HG03575 (cell line): ENCODE data around the gene SLFNL1.
A peak's percentile ranks its signal among the peaks of the same experiment; 100 is the strongest.

ENCODE experiments used
- ATAC-seq: cut with Tn5 transposase; IDR thresholded peaks from one replicate; pipeline ENCODE4 v1.9.1; 2021; ENCODE audit not compliant: unreplicated experiment, insufficient number of reproducible peaks, low FRiP score; ENCODE audit errors: extremely low read depth

Gene SLFNL1

GRCh38 chr1:40998668-40999067, 22.9 kb downstream of the SLFNL1 start:
- ATAC-seq = no peak

- ATAC-seq = no peak
Observed at GRCh38 chr1:40997096-40997495, 24.4 kb downstream of the SLFNL1 start.

- ATAC-seq = no peak
Observed at GRCh38 chr1:40989066-40989465, 32.5 kb downstream of the SLFNL1 start.

GRCh38 chr1:40988280-40988679, 33.2 kb downstream of the SLFNL1 start:
- ATAC-seq = no peak

- ATAC-seq = no peak
Observed at GRCh38 chr1:40987439-40988276, 33.9 kb downstream of the SLFNL1 start.

- no peak for ATAC-seq
Observed at GRCh38 chr1:40986956-40987355, 34.6 kb downstream of the SLFNL1 start.

- no peak for ATAC-seq
Observed at GRCh38 chr1:40986328-40986783, 35.2 kb downstream of the SLFNL1 start.

GRCh38 chr1:40985875-40986274, 35.6 kb downstream of the SLFNL1 start:
- ATAC-seq = no peak

- no peak for ATAC-seq
Observed at GRCh38 chr1:40985161-40985560, 36.4 kb downstream of the SLFNL1 start.

- ATAC-seq = no peak
Observed at GRCh38 chr1:40984531-40984930, 37.0 kb downstream of the SLFNL1 start.

- no peak for ATAC-seq
Observed at GRCh38 chr1:40984066-40984465, 37.5 kb downstream of the SLFNL1 start.

- ATAC-seq = no peak
Observed at GRCh38 chr1:40983286-40983685, 38.2 kb downstream of the SLFNL1 start.

GRCh38 chr1:40982721-40983120, 38.8 kb downstream of the SLFNL1 start:
- ATAC-seq = no peak

- ATAC-seq = no peak
Observed at GRCh38 chr1:40981691-40982448, 39.7 kb downstream of the SLFNL1 start.

GRCh38 chr1:40980453-40981121, 40.9 kb downstream of the SLFNL1 start:
- ATAC-seq = no peak

GRCh38 chr1:40980068-40980452, 41.5 kb downstream of the SLFNL1 start:
- ATAC-seq = no peak

GRCh38 chr1:40979241-40980067, 42.1 kb downstream of the SLFNL1 start, which contains the start of gene CTPS1:
Gene CTPS1 (plus strand): TSS chr1:40979696. CDS start chr1:40983291, 3,595 bp downstream.
- peak; percentile 41 for ATAC-seq

- no peak for ATAC-seq
Observed at GRCh38 chr1:40978886-40979240, 42.7 kb downstream of the SLFNL1 start.

- ATAC-seq = no peak
Observed at GRCh38 chr1:40977716-40978115, 43.8 kb downstream of the SLFNL1 start.
